A549 (cell line): ENCODE results near the gene TCAIM. TPM values are rescaled to one million over a fixed set of nuclear protein-coding genes. Genes with fewer than 3 reads are reported as not detected.

Experiments used
- ATAC-seq, 2 experiments: fragments of 200-7000 bp in 1 of 2; fragments of >200 bp in 1 of 2; cut with Nextera tagmentation in 1 of 2; cut with Tn5 transposase in 1 of 2; 3 replicates each; pipeline versions ENCODE4 v1.8.0 to v1.9.1; 2018 to 2020; ENCODE audit warnings: mild to moderate bottlenecking in 1 of 2, moderate library complexity in 1 of 2
- CTCF ChIA-PET: fragments of 300-600 bp; sonication (Branson Sonifier 250); formaldehyde crosslinking; extraction: SDS; loops from one replicate; lab custom pipeline; 2021; ENCODE audit warnings: antibody characterized with exemption, inconsistent platforms; lab: Yijun Ruan, JAX
- POLR2A ChIA-PET: fragments of 350-600 bp; formaldehyde crosslinking; extraction: SDS; loops from one replicate; lab custom pipeline; 2021; ENCODE audit warnings: antibody characterized with exemption, inconsistent platforms; lab: Yijun Ruan, JAX
- DNase-seq, 2 experiments: peaks; one replicate each; pipeline versions ENCODE4 v3.0.0 to v3.0.0-alpha.2; 2011 to 2016; ENCODE audit warnings: low read depth in 1 of 2, low spot score in 1 of 2
- FAIRE-seq: peaks from 2 replicates; lab custom pipeline; 2011; peaks lifted over from hg19 to GRCh38; lab: Jason Lieb, UNC
- H3K27ac ChIP-seq, 2 experiments: fragments of >200 bp; sonication (Bioruptor Twin); formaldehyde crosslinking; 3 replicates each; pipeline ENCODE4 v1.5.1; 2016 to 2017
- H3K4me1 ChIP-seq: fragments of >200 bp; sonication (Bioruptor Twin); formaldehyde crosslinking; 3 replicates; pipeline ENCODE4 v1.6.1; 2016
- H3K4me2 ChIP-seq: fragments of >200 bp; sonication (Bioruptor Twin); formaldehyde crosslinking; 3 replicates; pipeline ENCODE4 v1.6.1; 2016
- H3K4me3 ChIP-seq: fragments of >200 bp; sonication (Bioruptor Twin); formaldehyde crosslinking; 3 replicates; pipeline ENCODE4 v1.5.1; 2016
- H3K9me3 ChIP-seq: fragments of >200 bp; sonication (Bioruptor Twin); formaldehyde crosslinking; 3 replicates; pipeline ENCODE4 v1.6.1; 2016
- CHD2 ChIP-seq: fragments of 150-350 bp; IDR thresholded peaks from 2 replicates; pipeline ENCODE4 v1.6.1; 2014; ENCODE audit warnings: low read length; ENCODE audit not compliant: partially characterized antibody
- CHD4 ChIP-seq: fragments of 200-600 bp; sonication (generic); IDR thresholded peaks from 2 replicates; pipeline ENCODE4 v1.6.1; 2016; ENCODE audit warnings: antibody characterized with exemption, mild to moderate bottlenecking, borderline replicate concordance
- CTCF ChIP-seq: fragments of >200 bp; sonication (Bioruptor Twin); formaldehyde crosslinking; IDR thresholded peaks from 3 replicates; pipeline ENCODE4 v1.5.1; 2016
- EHF ChIP-seq: fragments of 250-450 bp; sonication (Bioruptor Pico); IDR thresholded peaks from 2 replicates; pipeline ENCODE4 v1.5.0; 2020; ENCODE audit warnings: mild to moderate bottlenecking
- FOXS1 ChIP-seq: fragments of 250-450 bp; sonication (Bioruptor Pico); IDR thresholded peaks from 2 replicates; pipeline ENCODE4 v1.5.0; 2020; ENCODE audit warnings: mild to moderate bottlenecking, moderate library complexity
- HOXA7 ChIP-seq: fragments of 250-450 bp; sonication (Bioruptor Pico); IDR thresholded peaks from 2 replicates; pipeline ENCODE4 v1.5.0; 2020; ENCODE audit warnings: mild to moderate bottlenecking, moderate library complexity
- HOXB5 ChIP-seq: fragments of 250-450 bp; sonication (Bioruptor Pico); IDR thresholded peaks from 2 replicates; pipeline ENCODE4 v1.5.0; 2020; ENCODE audit warnings: mild to moderate bottlenecking, moderate library complexity
- JUN ChIP-seq, 2 experiments: fragments of >200 bp; sonication (Bioruptor Twin); formaldehyde crosslinking; IDR thresholded peaks; 2 replicates in 1 of 2; 3 replicates in 1 of 2; pipeline ENCODE4 v1.6.1; 2016 to 2017
- NFE2L2 ChIP-seq: fragments of 150-350 bp; conservative IDR thresholded peaks from 2 replicates; pipeline ENCODE4 v1.6.1; 2014; ENCODE audit warnings: low read length
- NPAS2 ChIP-seq: fragments of 250-450 bp; sonication (Bioruptor Pico); IDR thresholded peaks from 2 replicates; pipeline ENCODE4 v1.8.0; 2022; ENCODE audit warnings: mild to moderate bottlenecking, moderate library complexity, borderline replicate concordance
- RCOR1 ChIP-seq: fragments of 150-350 bp; IDR thresholded peaks from 2 replicates; pipeline ENCODE4 v1.6.1; 2014; ENCODE audit warnings: antibody characterized with exemption, low read length, low read depth
- REST ChIP-seq: fragments of 200-600 bp; sonication (generic); IDR thresholded peaks from 2 replicates; pipeline ENCODE4 v1.6.1; 2016; ENCODE audit warnings: antibody characterized with exemption, mild to moderate bottlenecking, moderate library complexity
- RNF2 ChIP-seq: fragments of 200-600 bp; sonication (generic); IDR thresholded peaks from 2 replicates; pipeline ENCODE4 v1.6.1; 2016; ENCODE audit warnings: low read depth, mild to moderate bottlenecking, antibody characterized with exemption, moderate library complexity, borderline replicate concordance
- TFCP2L1 ChIP-seq: fragments of 250-450 bp; sonication (Bioruptor Pico); IDR thresholded peaks from 2 replicates; pipeline ENCODE4 v1.5.0; 2021; ENCODE audit warnings: mild to moderate bottlenecking
- TP53 ChIP-seq: fragments of 250-450 bp; sonication (Bioruptor Pico); IDR thresholded peaks from 2 replicates; pipeline ENCODE4 v1.5.0; 2021; ENCODE audit warnings: mild to moderate bottlenecking, moderate library complexity
- ZNF302 ChIP-seq: fragments of 250-450 bp; sonication (Bioruptor Pico); IDR thresholded peaks from 2 replicates; pipeline ENCODE4 v1.9.0; 2021; ENCODE audit warnings: inconsistent platforms, mild to moderate bottlenecking, moderate library complexity
- WGBS: methylation state at CpG from one replicate; pipeline ENCODE4 v1.1.6; 2017; ENCODE audit errors: missing lambda C conversion rate; 5-methylcytosine and 5-hydroxymethylcytosine counted together
- polyA plus RNA-seq, 4 experiments: library from polyadenylated mRNA; depleted of rRNA in 3 of 4; stranded (reverse); fragments of >200 nt; fragmentation: RNase III in 1 of 4; extraction: RNeasy Plus Mini Kit Qiagen cat#74134 plus additional on column Dnase treatment in 1 of 4; gene quantifications; 2 replicates in 3 of 4; 3 replicates in 1 of 4; pipeline ENCODE4 v1.2.3, GENCODE V29; 2011 to 2017
- TF ChIP-seq, protein P1 (sequence below): fragments of 250-450 bp; sonication (Bioruptor Pico); IDR thresholded peaks from 2 replicates; pipeline ENCODE4 v1.5.0; 2021; ENCODE audit warnings: mild to moderate bottlenecking, moderate library complexity, borderline replicate concordance
- TF ChIP-seq, protein P2 (sequence below): IDR thresholded peaks from 2 replicates; pipeline ENCODE4 v1.6.1; 2012
- TF ChIP-seq, protein P3 (sequence below): IDR thresholded peaks from 2 replicates; pipeline ENCODE4 v1.6.1; 2012

TCAIM gene
- polyA plus RNA-seq, 2 of the 4 experiments (the other 2 are of a cell fraction), result 10.8 to 19.2 TPM

DNA sequence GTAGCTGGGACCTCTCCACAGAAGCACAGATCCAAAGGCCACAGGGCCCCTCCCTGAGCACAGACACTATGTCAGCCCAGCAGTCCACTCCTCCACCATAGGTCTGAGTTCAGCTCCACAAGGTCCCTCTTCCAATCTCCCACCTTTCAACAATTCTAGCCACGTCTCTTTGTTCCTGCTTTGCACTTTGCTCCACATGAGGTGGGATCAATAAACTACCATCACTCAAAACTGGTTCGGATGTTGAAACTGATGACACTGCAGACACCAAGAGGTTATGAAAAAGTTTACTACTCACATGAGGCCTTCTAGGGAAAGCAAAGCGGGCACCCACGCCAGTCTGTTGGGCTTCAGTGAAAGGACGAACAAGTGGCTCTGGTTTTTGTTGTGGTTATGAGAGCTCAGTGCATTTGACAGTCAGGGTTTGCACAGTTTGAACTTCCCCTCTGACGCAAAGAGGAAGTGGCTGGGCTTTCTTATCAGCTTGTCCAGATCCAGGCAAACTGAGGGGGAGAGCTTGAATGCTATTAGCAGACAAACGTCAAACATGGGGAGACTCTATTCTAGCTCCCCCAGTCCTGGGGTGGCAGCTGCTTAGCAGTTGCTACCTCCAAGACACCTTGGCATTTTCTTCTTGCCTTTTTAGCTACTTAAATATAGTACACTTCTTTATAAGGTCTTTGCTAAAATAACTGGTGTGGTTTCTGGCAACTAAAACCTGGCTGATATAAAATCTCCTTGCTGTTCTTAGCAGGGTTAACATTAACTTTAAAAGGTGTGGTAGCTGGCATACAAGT, 101.1 kb downstream of the TCAIM start:
- FAIRE-seq, result no peak
- 87% methylated on average over 7 of the region's 7 CpGs for WGBS
- CTCF ChIA-PET, result no interaction called here
- no peak overlapping the region for H3K27ac ChIP-seq
- H3K4me3 ChIP-seq, result no peak overlapping the region
- no peak for DNase-seq
- no peak for ATAC-seq
- H3K4me2 ChIP-seq, result no peak overlapping the region
- TF ChIP-seq NPAS2, result no peak
- no peak for TF ChIP-seq CHD2
- TF ChIP-seq, protein P1, sequence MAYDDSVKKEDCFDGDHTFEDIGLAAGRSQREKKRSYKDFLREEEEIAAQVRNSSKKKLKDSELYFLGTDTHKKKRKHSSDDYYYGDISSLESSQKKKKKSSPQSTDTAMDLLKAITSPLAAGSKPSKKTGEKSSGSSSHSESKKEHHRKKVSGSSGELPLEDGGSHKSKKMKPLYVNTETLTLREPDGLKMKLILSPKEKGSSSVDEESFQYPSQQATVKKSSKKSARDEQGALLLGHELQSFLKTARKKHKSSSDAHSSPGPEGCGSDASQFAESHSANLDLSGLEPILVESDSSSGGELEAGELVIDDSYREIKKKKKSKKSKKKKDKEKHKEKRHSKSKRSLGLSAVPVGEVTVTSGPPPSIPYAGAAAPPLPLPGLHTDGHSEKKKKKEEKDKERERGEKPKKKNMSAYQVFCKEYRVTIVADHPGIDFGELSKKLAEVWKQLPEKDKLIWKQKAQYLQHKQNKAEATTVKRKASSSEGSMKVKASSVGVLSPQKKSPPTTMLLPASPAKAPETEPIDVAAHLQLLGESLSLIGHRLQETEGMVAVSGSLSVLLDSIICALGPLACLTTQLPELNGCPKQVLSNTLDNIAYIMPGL (CRISPR knock-in tag), result no peak
- TF ChIP-seq, protein P2, sequence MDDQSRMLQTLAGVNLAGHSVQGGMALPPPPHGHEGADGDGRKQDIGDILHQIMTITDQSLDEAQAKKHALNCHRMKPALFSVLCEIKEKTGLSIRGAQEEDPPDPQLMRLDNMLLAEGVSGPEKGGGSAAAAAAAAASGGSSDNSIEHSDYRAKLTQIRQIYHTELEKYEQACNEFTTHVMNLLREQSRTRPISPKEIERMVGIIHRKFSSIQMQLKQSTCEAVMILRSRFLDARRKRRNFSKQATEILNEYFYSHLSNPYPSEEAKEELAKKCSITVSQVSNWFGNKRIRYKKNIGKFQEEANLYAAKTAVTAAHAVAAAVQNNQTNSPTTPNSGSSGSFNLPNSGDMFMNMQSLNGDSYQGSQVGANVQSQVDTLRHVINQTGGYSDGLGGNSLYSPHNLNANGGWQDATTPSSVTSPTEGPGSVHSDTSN, result no peak
- no peak for TF ChIP-seq FOXS1 (CRISPR knock-in tag)
- TF ChIP-seq RCOR1, result no peak
- TF ChIP-seq NFE2L2, result no peak
- TF ChIP-seq HOXB5 (CRISPR knock-in tag), result no peak
- no peak for TF ChIP-seq HOXA7
- no peak for TF ChIP-seq JUN (IDR thresholded peaks at IDR 0.05)
- TF ChIP-seq ZNF302 (CRISPR knock-in tag), result no peak
- TF ChIP-seq CHD4, result no peak
- no peak for TF ChIP-seq EHF (CRISPR knock-in tag)
- no peak for TF ChIP-seq REST
- TF ChIP-seq TFCP2L1 (CRISPR knock-in tag), result no peak
- no peak for TF ChIP-seq TP53
- no peak for TF ChIP-seq RNF2
- no peak for TF ChIP-seq CTCF
- TF ChIP-seq, protein P3, sequence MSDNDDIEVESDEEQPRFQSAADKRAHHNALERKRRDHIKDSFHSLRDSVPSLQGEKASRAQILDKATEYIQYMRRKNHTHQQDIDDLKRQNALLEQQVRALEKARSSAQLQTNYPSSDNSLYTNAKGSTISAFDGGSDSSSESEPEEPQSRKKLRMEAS, result no peak
- TF ChIP-seq, all 56 proteins: peak for 0
- H3K9me3 ChIP-seq, result peaks cover 12% of the 10 kb centered on the region; the same call in 1 of the 3 replicates
- no peaks in the 10 kb centered on the region for H3K4me1 ChIP-seq
- POLR2A ChIA-PET, result no interaction called here
